Measurements from ENCODE around the gene BRD2. TPM values are rescaled to one million over a fixed set of nuclear protein-coding genes. Genes with fewer than 3 reads are reported as not detected.

The BRD2 gene
- total RNA-seq, 1 experiment from 2014 or later: 252 TPM

GRCh38 chr6:33001685-33002084 is 33.3 kb downstream of the BRD2 start:
- H3K56ac ChIP-seq (ENCODE audit: insufficient read length, low read depth, low read length): no peak overlapping the region
- H2AK5ac ChIP-seq (ENCODE audit: insufficient read length, low read length): no peak overlapping the region
- TF ChIP-seq CTCF (conservative IDR thresholded peaks at IDR 0.05): no peak
- no peak overlapping the region for H3K14ac ChIP-seq (ENCODE audit: insufficient read depth, low read length)
- H3K27me3 ChIP-seq (ENCODE audit: insufficient read depth, low read length): no peaks in the 10 kb centered on the region
- no peak overlapping the region for H3K4ac ChIP-seq (ENCODE audit: low read depth, low read length)
- peaks cover 4% of the 10 kb centered on the region in 2 experiments for H3K4me1 Mint-ChIP-seq
- no peak overlapping the region for H2BK20ac ChIP-seq (ENCODE audit: low read depth, low read length, poor library complexity, severe bottlenecking)
- H4K5ac ChIP-seq (ENCODE audit: insufficient read length, low read depth, low read length): no peak overlapping the region
- H3K27ac Mint-ChIP-seq: no peak overlapping the region
- H3K4me3 Mint-ChIP-seq: no peak overlapping the region
- no peak for DNase-seq
- no peaks in the 10 kb centered on the region for H3K79me1 ChIP-seq (ENCODE audit: insufficient read depth, low read depth, low read length, poor library complexity, severe bottlenecking)
- H4K20me1 ChIP-seq (ENCODE audit: control insufficient read depth, insufficient read depth, insufficient read length): no peaks in the 10 kb centered on the region
- H3K23me2 ChIP-seq (ENCODE audit: insufficient read length, low read depth, low read length, poor library complexity, severe bottlenecking): no peaks in the 10 kb centered on the region
- H2BK12ac ChIP-seq (ENCODE audit: insufficient read length, low read depth, low read length): no peak overlapping the region
- H3K18ac ChIP-seq (ENCODE audit: insufficient read length, low read depth, low read length): no peak overlapping the region
- H3K23ac ChIP-seq (ENCODE audit: insufficient read length, low read depth, low read length): no peak overlapping the region
- no peak overlapping the region for H2AFZ ChIP-seq (ENCODE audit: low read length)
- no peak overlapping the region for H2BK15ac ChIP-seq (ENCODE audit: low read depth, low read length)
- WGBS (ENCODE audit: extremely low coverage, insufficient read length, low lambda C conversion rate): no CpG with 5 or more reads among the region's 4 CpGs
- H3K79me2 ChIP-seq (ENCODE audit: insufficient read depth, low read length): no peaks in the 10 kb centered on the region
- H3K4me2 ChIP-seq (ENCODE audit: insufficient read depth, insufficient read length, low read length): no peak overlapping the region
- no peaks in the 10 kb centered on the region for H3K9me3 ChIP-seq (ENCODE audit: control insufficient read depth, low read depth, low read length)
- no peak overlapping the region for H2BK5ac ChIP-seq (ENCODE audit: insufficient read length, low read length)
- H3K27ac ChIP-seq (ENCODE audit: insufficient read length, low read depth, low read length): no peak overlapping the region
- no peak overlapping the region for H3K9ac ChIP-seq (ENCODE audit: extremely low read depth, insufficient read length, low read length)
- no peak overlapping the region for H2BK120ac ChIP-seq (ENCODE audit: low read depth, low read length, poor library complexity, severe bottlenecking)
- no peaks in the 10 kb centered on the region for H3K4me1 ChIP-seq (ENCODE audit: insufficient read depth, low read length)
- H3K9me3 Mint-ChIP-seq: no peaks in the 10 kb centered on the region
- no peak overlapping the region for H3T11ph ChIP-seq (ENCODE audit: low read length)
- peaks cover 13% of the 10 kb centered on the region for H3K27me3 Mint-ChIP-seq (ENCODE audit: low read depth)
- peaks cover under 1 to 9% (median 6%) of the 10 kb centered on the region in 3 experiments; a peak in 3 of 7 replicates for H3K36me3 Mint-ChIP-seq (ENCODE audit: insufficient read depth in 1 of 3, low read depth in 3 of 3)
- no peak overlapping the region for H4K91ac ChIP-seq (ENCODE audit: insufficient read length, low read depth, low read length)
- no peak overlapping the region for H4K8ac ChIP-seq (replicated peaks; ENCODE audit: insufficient read length, low read depth, low read length)
